ENCODE data around the gene POLR3E. TPM values are rescaled to one million over a fixed set of nuclear protein-coding genes. Genes with fewer than 3 reads are reported as not detected.
A peak's percentile ranks its signal among the peaks of the same experiment; 100 is the strongest.

Gene POLR3E
- total RNA-seq, 2 experiments from 2014 or later: 66.9 to 67.9 TPM

GRCh38 chr16:22325598-22326368 is 28.6 kb downstream of the POLR3E start:
- H3K4me3 Mint-ChIP-seq: no peak overlapping the region
- H3K36me3 Mint-ChIP-seq (ENCODE audit: low read depth): peaks cover 43% of the 10 kb centered on the region
- no peak for TF ChIP-seq CTCF (IDR thresholded peaks at IDR 0.05)
- DNase-seq (no peak), ATAC-seq (no peak)
- no peak overlapping the region for H3K27ac Mint-ChIP-seq
- no peaks in the 10 kb centered on the region for H3K9me3 Mint-ChIP-seq
- intact Hi-C loops (cut with micrococcal nuclease): no loop called here
- H3K27me3 Mint-ChIP-seq: no peaks in the 10 kb centered on the region
- POLR2A ChIA-PET: no interaction called here
- H3K4me1 Mint-ChIP-seq (ENCODE audit: low read depth): peaks cover under 1% of the 10 kb centered on the region
- CTCF ChIA-PET: no interaction called here

- no peaks in the 10 kb centered on the region for H3K4me1 Mint-ChIP-seq (ENCODE audit: low read depth)
- peaks cover 40% of the 10 kb centered on the region for H3K36me3 Mint-ChIP-seq (ENCODE audit: low read depth)
- no peak for TF ChIP-seq CTCF (IDR thresholded peaks at IDR 0.05)
- H3K27me3 Mint-ChIP-seq: no peaks in the 10 kb centered on the region
- intact Hi-C loops (cut with micrococcal nuclease): no loop called here
- no peak for DNase-seq
- CTCF ChIA-PET: no interaction called here
- H3K27ac Mint-ChIP-seq: no peak overlapping the region
- H3K9me3 Mint-ChIP-seq: no peaks in the 10 kb centered on the region
- no peak for ATAC-seq
- POLR2A ChIA-PET: no interaction called here
- no peak overlapping the region for H3K4me3 Mint-ChIP-seq
Measured at GRCh38 chr16:22326369-22326652, 29.1 kb downstream of the POLR3E start.

DNA sequence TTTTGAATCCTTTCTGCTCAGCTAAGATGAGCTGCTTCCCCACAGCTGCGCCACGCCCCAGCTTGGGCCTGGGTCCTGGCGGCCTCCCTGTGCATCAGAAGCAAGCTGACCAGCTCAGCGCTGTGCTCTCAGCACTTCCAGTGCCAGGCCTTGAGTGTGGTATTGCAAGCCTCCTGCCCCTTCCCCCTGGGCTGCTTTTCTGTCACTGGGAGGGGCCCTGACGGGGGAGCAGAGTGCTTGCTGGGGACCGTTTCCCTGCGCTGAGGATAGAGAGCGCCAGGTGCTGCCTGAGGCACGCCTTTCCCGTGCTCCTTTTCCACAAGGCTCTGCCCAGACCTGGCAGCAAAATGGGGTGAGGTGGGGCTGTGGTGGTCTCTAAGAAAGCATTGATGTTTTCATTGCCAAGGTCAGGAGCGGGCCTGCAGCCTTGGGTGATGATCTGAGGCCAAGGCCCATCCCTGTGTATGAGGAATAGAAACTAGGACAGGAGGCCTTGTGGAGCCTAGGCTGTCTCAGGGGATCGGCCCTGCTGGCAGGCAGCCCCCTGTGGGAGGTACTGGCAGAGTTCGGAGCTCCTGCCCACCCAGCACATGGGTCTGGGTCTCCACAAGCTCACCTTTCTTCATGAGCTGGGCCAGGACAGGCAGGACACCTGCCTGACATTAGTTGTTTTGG is 29.7 kb downstream of the POLR3E start:
- Mint-ChIP-seq H3K4me1 (ENCODE audit: low read depth) (no peaks in the 10 kb centered on the region), H3K36me3 (ENCODE audit: low read depth) (peaks cover 45% of the 10 kb centered on the region), H3K9me3 (no peaks in the 10 kb centered on the region), H3K27me3 (no peaks in the 10 kb centered on the region), H3K4me3 (no peak overlapping the region), H3K27ac (no peak overlapping the region)
- no peak for ATAC-seq
- TF ChIP-seq CTCF (IDR thresholded peaks at IDR 0.05): no peak
- no peak for DNase-seq
- POLR2A ChIA-PET: no interaction called here
- intact Hi-C loops (cut with micrococcal nuclease): no loop called here
- CTCF ChIA-PET: no interaction called here

DNA sequence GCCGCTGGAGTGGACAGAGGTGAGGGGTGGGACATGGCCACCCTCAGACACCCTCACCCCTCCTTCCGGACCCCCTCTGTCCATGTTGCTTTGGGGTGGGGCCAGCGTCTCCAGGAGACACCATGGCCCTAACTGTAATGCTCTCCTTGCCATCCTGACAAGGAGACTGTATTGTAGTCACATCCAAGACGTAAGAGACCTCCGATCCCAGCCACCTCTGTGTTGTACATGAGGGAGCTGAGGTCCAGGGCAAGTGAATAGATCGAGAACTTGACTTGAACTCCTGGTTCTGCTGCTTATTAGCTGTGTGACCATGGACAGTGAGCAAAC is 30.2 kb downstream of the POLR3E start:
- ChIA-PET CTCF (no interaction called here), POLR2A (no interaction called here)
- no peaks in the 10 kb centered on the region for H3K4me1 Mint-ChIP-seq (ENCODE audit: low read depth)
- H3K4me3 Mint-ChIP-seq: no peak overlapping the region
- TF ChIP-seq CTCF (IDR thresholded peaks at IDR 0.05): no peak
- H3K27ac Mint-ChIP-seq: peak overlapping the region; percentile 34
- no peaks in the 10 kb centered on the region for H3K27me3 Mint-ChIP-seq
- peaks cover 49% of the 10 kb centered on the region for H3K36me3 Mint-ChIP-seq (ENCODE audit: low read depth)
- ATAC-seq (no peak), DNase-seq (no peak)
- intact Hi-C loops (cut with micrococcal nuclease): no loop called here
- no peaks in the 10 kb centered on the region for H3K9me3 Mint-ChIP-seq

- ATAC-seq: no peak
- intact Hi-C loops (cut with micrococcal nuclease): no loop called here
- peaks cover 52% of the 10 kb centered on the region for H3K36me3 Mint-ChIP-seq (ENCODE audit: low read depth)
- no peaks in the 10 kb centered on the region for H3K4me1 Mint-ChIP-seq (ENCODE audit: low read depth)
- H3K27ac Mint-ChIP-seq: peak overlapping the region; percentile 30
- no peak for TF ChIP-seq CTCF (IDR thresholded peaks at IDR 0.05)
- no peak overlapping the region for H3K4me3 Mint-ChIP-seq
- no peak for DNase-seq
- ChIA-PET POLR2A (no interaction called here), CTCF (interaction anchor here (0.9 kb wide), 1 partner anchor 50 kb away, joined by 3 read pairs; no protein-coding TSS in a partner anchor)
- H3K9me3 Mint-ChIP-seq: no peaks in the 10 kb centered on the region
- no peaks in the 10 kb centered on the region for H3K27me3 Mint-ChIP-seq
Measured at GRCh38 chr16:22328081-22328725, 31.0 kb downstream of the POLR3E start.
